GM10266 (cell line): Measurements from ENCODE around the gene CCT6B.
"Not testable (repeated sequence)": the region's sequence is repeated elsewhere in the genome, so short reads cannot be mapped to it uniquely, and the experiment has no call there.

Experiments
- DNase-seq: peaks from one replicate; pipeline ENCODE4 v3.0.0; 2012; ENCODE audit errors: extremely low spot score
- TF ChIP-seq, protein P1 (sequence below): IDR thresholded peaks from 2 replicates; pipeline ENCODE4 v1.5.1; 2012; ENCODE audit warnings: mild to moderate bottlenecking, low read depth; ENCODE audit not compliant: control insufficient read depth, insufficient read depth; ENCODE audit errors: missing control alignments

The CCT6B gene

DNA sequence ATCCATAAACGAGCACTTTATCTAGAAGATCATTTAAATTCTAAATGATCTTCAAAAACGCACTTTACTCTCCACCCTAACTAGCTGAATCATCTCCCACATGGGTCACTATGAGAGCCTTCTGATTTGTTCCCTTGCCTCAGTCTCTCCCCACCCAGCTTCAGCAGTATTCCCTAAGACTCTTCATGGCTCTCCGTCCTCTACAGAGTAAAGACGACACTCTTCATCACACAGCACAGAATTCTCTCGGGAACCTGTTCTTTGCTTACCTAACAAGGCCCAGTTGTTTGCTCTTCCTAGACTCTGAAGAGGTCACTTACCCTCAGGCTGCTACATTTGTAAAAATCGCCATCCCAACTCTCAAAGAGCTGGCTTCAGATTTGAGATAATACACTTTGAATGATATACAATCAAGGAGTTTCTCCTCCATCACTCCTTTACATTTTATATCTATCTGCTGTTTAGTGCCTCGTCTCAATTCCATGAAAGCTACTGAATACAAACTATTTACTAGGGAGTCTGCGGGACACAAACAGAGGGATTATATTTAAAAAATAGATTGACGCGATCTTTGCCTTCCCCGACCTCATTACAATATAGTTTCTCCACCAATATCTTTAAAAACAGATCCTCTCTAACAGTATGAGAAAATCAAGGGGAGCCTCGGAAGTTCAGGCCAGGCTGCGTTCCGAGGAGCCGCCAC is 18.5 kb upstream of the CCT6B start:
- TF ChIP-seq, protein P1, sequence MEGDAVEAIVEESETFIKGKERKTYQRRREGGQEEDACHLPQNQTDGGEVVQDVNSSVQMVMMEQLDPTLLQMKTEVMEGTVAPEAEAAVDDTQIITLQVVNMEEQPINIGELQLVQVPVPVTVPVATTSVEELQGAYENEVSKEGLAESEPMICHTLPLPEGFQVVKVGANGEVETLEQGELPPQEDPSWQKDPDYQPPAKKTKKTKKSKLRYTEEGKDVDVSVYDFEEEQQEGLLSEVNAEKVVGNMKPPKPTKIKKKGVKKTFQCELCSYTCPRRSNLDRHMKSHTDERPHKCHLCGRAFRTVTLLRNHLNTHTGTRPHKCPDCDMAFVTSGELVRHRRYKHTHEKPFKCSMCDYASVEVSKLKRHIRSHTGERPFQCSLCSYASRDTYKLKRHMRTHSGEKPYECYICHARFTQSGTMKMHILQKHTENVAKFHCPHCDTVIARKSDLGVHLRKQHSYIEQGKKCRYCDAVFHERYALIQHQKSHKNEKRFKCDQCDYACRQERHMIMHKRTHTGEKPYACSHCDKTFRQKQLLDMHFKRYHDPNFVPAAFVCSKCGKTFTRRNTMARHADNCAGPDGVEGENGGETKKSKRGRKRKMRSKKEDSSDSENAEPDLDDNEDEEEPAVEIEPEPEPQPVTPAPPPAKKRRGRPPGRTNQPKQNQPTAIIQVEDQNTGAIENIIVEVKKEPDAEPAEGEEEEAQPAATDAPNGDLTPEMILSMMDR: no peak
- DNase-seq: no peak

DNA sequence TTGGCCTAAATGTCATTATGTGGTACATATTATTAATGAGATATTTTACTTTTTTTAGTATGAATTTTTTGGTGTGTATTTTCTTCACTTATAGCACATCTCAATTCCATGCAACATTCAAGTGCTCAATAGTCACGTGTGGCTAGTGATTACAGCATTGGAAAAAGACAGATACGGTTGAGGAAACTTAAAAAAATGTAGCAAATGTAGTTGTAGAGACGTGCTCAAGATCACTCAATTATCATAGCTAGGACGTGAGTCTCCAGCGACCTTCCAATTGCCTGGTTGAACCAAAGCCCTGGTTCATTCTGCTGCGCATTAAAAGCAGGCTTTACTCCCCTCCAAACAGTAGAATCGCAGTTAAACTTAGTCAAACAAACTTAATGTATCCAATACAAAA is 17.9 kb upstream of the CCT6B start:
- DNase-seq: no peak

DNA sequence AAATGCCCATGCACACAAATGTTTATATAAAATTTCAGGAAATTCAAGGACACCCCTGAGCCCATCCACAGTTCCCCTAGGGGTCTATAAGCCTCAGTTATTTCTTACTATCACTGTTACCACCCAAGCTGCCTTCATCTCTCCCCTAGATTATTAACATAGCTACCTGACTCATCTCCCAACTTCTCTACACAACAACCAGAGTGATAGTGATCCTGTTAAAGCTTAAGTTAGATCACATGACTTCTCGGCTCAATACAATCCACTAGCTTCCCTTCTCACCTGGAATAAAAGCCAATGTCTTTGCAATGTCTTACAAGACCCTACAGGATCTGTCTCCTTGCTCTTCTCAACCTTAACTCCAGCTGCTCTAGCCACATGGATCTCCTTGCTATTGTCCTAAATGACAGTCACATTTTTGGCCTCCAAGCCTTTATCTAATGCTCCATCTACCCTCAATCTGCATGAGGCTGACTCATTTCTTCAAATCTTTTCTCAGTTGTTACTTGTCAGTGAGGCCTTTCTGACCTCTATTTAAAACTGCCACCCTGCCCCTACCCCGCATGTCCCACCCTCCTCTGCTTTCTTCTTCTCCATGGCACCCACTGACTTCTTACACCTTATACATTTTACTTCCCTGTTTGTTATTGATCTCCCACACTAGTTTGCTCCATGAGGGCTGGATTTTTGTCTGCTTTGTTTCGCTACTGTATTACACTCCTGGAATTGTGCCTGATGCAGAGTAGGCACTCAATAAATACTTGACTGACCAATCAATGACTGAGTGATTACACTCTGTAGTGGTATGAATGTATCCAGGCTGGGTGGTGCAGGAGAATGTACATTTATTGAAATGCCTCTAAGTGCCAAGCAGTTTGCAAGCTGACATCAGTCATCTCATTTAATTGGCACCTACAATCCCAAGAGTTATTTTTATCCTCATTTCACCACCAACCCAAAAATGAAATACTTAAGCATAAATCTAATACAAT is 13.8 kb upstream of the CCT6B start:
- TF ChIP-seq, protein P1: no peak
- DNase-seq: no peak

More for the DNA sequence above, 17.9 kb upstream of the CCT6B start:
- TF ChIP-seq, protein P1: no peak

DNA sequence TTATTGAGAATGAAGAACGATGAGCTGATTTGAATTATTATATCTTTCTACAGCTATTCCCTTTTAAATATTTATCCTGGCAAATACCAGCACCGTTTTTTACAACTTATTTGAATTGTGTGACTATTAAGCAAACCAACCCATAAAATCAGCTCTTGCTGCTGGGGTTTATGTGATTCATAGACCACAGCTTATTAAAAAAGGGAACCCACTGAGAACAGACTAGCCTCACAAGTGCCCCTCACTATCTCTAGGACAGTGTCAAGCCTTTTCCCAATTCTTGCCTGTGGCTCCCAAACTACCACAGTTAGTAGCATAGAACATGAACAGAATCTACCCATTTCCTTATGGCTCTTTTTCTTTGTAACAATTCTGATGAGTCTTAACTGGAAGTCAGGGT is 12.9 kb upstream of the CCT6B start:
- TF ChIP-seq, protein P1: no peak
- DNase-seq: no peak

DNA sequence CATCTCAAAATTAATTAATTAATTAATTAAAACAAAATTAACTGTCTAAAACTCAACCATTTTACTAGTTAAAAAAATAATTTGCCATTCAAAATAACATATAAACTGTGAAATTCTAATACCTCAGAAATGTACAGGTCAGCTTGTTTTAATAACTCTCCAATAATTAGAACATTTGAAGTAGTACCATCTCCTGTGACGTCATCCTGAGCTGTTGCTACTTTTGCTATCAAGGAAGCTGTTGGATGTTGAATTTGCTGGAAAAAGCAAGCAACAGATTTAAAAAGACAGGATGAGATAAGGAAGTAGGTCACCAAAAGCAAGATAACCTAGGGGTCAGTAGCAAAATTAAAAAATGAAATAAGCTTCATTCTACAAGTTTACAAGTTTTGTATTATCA is 2.8 kb downstream of the CCT6B start:
- no peak for DNase-seq
- TF ChIP-seq, protein P1: no peak

DNA sequence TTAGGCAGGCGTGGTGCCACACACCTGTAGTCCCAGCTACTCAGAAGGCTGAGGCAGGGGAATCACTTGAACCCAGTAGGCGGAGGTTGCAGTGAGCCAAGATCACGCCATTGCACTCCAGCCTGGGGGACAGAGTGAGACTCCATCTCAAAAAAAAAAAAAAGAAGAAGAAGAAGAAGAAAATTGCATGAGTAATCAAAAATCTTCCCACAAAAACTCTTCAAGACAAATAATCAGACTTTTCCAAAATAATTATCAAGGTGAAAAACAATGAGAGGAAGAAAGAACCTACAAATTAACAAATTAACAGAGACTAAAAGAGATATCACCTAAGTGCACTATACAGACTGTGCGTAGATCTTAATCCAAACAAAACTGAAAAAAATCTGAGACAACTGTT is 10.5 kb downstream of the CCT6B start:
- DNase-seq: not testable (repeated sequence)

DNA sequence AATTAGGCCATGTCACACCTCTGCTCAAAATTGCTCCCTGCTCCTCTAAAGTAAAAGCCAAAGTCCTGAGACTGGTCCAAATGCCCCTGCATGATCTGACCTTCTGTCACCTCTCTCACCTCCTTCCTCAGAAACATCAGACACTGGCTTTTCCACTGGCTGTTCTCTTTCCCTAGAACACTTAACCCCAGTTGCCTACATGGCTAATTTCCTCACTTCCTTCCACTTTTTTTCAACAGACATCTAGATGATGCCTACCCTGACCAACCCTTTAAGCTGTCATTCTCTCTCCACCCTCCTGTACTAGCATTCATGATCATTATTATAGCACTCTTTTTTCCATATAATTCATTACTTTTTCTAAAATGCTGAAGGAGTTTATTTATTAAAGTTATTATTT is 31.0 kb downstream of the CCT6B start:
- TF ChIP-seq, protein P1: no peak
- no peak for DNase-seq
